Measurements from ENCODE around the gene SLC39A13.
"Not testable (repeated sequence)": the region's sequence is repeated elsewhere in the genome, so short reads cannot be mapped to it uniquely, and the experiment has no call there.

SLC39A13 gene

GRCh38 chr11:47433157-47433556, 24.8 kb downstream of the SLC39A13 start:
- no peak for DNase-seq

GRCh38 chr11:47434011-47434786, 25.8 kb downstream of the SLC39A13 start:
- no peak for DNase-seq

GRCh38 chr11:47435687-47436086, 27.3 kb downstream of the SLC39A13 start:
- no peak for DNase-seq

GRCh38 chr11:47436726-47437125, 28.3 kb downstream of the SLC39A13 start:
- DNase-seq = no peak

GRCh38 chr11:47437218-47437745, 28.9 kb downstream of the SLC39A13 start:
- DNase-seq = no peak

DNA sequence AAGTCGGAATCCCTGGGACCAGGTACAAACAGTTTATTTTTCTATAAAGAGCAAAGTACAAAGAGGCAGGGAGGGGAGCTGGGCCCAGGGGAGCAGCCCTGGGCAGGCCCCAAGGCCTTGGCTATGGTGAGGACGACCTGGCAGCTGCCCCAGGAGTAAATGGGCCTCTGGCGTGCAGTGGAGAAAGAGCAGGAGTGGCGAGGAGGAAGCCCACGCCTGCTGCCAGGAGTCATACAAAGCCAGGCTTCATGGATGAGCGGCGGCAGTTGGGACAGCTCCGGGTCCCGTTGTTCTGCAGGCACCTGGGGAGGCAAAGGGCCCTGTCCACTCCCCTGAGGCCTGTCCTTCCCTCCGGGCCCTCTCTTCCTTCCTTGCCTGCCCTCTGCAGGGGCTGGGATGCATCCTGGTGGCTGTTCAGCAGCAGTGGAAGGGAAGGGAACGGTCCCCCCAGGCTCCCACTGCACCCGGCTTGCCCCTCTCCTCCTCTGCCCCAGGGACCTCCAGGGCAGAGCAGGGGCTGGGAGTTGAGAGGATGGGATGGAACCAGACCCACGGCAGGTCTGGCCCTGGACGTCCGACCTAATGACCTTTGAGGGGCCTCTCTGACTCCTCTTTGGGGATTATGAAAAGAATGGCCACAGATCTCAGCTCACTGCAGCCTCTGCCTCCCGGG, 29.5 kb downstream of the SLC39A13 start:
- no peak for DNase-seq

DNA sequence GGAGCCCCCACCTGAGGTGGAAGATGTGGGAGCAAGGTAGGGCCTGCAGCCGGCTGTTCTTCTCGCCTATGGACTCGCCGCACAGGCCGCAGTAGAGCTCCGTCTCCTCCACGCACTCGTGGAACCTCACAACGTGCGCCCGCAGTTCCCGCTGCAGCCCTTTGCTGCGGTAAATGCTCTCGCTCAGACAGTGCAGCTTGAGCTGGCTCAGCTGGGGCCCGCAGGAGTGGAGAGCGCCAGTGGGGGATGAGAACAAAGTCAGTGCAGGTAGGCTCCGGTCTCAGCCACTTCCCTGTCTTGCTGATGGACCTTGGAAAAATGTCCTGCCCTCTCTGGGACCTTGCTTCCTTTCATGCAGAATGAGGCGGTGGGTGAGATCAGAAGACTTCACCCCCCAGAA, 30.3 kb downstream of the SLC39A13 start:
- no peak for DNase-seq

DNA sequence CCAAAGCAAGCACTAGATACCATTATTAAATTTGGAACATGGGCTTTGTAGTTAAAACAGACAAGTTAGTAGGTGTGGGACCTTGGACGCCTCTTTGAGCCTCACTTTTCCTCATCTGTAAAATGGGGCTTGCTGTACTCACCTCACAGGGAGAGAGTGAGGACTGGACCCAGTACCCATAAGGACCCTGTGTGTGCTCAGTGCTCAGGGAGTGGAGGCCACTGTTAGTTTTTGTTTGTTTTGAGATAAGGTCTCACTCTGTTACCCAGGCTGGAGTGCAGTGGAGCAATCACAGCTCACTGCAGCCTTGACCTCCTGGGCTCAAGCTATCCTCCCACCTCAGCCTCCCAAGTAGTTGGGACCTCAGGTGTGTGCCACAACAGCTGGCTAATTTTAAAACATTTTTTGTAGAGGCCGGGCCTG, 31.7 kb downstream of the SLC39A13 start:
- no peak for DNase-seq

DNA sequence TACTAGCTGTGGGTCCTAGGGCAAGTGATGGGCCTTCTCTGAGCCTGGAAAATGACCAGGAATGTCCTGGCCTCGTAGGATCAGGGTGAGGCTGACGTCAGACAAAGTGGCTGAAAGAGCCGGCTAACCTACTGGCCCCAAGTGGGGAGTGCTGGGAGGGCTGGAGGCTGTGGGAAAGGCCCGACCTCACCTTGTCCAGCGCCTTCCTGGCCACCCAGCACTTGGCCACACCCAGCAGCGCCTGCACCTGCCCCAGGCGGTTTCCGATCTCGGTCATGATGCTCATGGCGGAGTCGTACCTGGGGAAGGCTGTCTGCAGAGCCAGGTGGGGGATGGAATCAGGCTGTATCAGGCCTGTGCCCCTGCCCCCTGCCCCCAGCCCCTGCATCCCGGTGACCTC, 33.0 kb downstream of the SLC39A13 start:
- no peak for DNase-seq

DNA sequence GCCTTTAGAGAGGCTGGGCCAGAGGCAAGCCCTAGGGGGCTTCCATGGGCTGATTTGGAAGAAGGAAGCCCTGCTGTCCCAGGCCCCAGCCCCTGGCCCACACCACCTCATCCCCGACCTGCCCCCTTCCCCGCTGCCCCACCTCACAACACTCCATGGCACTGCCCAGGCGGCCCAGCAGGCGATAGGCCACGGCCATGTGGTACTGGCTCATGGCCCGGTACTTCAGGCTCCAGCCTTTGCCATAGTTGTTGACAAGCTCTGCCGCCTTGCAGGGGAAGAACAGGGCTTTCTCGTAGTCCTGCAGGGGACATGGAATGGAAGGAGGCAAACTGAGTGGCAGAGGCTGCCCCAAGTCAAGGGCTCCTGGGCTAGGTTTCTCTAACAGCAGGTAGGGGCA, 34.1 kb downstream of the SLC39A13 start:
- no peak for DNase-seq

DNA sequence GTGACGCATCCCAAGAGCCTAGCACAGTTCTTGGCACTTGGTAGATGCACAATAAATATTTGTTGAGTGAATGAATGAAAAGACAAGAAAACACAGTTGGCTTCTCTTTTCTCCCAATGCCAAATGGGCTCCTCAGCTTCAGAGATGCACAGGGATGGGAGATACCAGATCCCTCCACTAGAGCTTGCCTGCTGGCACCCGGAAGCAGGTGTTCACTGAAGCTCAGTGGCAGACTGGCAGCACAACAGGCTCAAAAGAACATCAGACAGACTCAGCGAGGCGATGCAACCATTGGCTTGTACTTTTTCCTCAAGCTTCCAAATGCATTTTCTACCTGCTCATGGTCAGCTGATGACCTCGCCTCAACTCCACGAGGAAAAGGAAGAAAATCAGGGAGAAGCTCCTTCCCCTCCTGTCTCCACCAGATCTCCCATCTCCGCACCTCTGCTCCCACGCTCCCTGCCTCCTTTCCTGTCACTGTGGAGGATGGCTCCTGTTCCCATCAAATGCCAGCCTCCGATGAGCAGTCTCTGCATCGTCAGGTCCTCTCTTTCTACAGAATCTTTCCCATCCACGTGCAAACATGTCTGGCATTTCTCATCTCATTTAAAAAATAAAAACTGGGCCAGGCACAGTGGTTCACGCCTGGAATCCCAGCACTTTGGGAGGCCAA, 34.8 kb downstream of the SLC39A13 start:
- DNase-seq = no peak

GRCh38 chr11:47443817-47444216, 35.4 kb downstream of the SLC39A13 start:
- no peak for DNase-seq

DNA sequence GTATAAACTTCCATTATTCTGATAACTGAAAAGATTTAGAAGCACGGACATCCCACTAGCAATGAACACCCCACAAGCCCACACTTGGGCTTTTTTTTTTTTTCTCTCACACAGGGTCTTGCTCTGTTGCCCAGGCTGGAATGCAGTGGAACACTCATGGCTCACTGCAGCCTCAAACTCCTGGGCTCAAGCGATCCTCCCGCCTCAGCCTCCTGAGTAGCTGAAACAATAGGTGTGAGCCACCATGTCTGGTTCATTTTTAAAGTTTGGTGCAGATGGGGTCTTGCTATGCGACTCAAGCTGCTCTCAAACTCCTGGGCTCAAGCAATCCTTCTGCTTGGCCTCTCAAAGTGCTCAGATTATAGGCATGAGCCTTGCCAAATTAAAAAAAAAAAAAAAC, 37.5 kb downstream of the SLC39A13 start:
- no peak for DNase-seq

GRCh38 chr11:47446833-47447232, 38.4 kb downstream of the SLC39A13 start:
- DNase-seq = no peak

DNA sequence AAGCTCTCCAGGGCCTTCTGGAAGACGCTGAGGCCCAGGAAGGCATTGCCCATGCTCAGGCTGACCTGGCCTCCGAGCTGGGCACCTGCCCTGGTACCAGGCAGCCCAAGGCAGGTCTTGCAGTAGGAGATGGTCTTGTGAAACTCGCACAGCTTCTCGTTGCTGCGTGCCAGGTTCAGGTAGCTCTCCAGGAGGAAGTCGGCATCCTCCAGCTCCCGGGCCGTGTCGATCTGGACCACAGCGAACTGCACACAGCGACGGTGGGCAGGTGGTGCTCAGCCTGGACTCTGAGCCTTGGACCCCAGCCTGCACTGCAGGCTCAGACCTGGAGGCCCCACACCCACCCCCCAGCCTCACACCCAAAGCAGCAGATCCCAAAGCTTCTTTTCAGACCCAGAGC, 39.5 kb downstream of the SLC39A13 start:
- no peak for DNase-seq

DNA sequence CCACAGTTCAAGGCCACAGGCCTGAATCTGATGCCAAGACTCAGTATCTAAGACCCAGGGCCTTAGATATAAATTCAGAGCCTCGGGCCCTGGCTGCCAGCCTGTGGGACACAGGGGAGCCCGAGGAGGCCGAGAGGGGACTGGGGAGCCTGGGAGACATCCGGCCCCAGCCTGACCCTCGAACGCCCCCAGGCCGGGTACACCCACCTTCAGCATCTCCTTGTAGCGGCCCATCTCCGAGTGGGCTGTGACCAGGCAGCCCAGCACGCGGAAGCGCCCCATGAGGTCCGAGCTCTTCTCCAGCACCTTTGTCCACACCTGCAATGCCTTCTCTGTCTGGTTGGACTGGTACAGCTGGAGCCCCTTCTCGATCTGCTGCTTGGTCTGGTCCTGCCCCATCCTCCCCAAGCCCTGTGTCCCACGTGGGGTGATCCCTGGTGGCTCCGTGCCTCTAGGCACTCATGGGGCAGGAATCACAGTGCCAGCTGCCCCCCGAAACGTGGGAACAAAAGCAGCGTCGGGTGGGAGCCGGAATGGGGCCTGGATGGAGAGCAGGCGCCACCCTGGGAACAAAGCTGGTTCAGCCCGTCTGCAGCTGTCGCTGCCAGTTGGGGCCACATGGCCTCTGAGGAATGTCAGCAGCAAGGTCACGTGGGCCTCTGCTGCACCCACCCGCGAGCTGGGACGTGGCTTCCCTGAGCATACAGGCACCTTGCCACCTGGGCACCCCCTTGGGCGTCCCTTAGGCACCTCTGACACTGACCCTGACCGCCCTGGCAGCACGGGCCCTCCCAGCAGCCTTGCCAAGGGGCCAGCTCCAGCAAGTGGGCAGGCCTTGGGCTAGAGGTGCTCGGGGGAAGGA, 40.4 kb downstream of the SLC39A13 start, which contains the start of gene RAPSN:
TSS of gene RAPSN (minus strand) at position 571 of the 862 bp plus-strand sequence. CDS start at position 399, 172 bp downstream.
- DNase-seq = no peak

- no peak for DNase-seq
Observed at GRCh38 chr11:47449541-47449940, 41.2 kb downstream of the SLC39A13 start.

GRCh38 chr11:47451436-47451835, 43.0 kb downstream of the SLC39A13 start:
- DNase-seq = no peak

GRCh38 chr11:47451990-47452389, 43.6 kb downstream of the SLC39A13 start:
- no peak for DNase-seq

DNA sequence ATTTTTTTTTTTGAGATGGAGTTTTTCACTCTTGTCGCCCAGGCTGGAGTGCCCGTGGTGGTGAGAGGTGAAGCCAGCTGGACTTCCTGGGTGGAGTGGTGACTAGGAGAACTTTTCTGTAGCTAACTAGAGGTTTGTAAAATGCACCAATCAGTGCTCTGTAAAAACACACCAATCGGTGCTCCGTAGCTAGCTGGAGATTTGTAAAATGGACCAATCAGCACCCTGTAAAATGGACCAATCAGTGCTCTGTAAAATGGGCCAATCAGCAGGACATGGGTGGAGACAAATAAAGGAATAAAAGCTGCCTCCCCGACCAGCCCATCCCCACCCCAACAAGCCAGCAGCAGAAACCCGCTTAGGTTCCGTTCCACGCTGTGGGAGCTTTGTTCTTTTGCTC, 45.0 kb downstream of the SLC39A13 start:
- no peak for DNase-seq

- not testable (repeated sequence) for DNase-seq
Observed at GRCh38 chr11:47454258-47454671, 45.9 kb downstream of the SLC39A13 start.

DNA sequence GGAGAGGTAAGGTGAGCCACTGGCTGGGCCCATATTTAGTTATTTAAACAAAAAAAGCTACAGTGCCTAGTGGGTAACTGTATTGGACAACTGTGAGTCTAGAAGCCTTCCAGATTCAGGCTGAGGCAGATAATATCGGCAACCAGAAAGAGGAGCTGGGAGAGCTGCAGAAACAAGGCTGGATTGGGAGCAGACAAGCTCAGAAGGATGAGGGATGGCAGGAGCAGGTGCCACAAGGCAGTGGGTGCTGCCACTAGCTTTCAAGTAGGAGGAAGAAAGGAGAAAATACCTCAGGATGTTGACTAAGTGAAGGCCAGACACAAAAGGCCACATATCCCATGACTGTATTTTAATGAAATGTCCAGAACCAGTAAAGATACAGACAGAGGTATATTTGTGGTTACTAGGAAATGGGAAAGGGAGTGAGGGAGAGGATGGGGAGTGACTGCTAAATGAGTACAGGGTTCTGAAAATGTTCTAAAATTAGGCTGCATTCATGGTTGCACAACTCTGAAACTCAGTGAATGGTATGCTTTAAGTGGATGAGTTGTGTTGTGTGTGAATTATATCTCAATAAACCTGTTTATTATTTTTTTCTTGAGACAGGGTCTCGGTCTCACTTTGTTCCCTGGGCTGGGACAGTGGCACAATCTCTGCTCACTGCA, 52.3 kb downstream of the SLC39A13 start:
- DNase-seq = no peak
